OCI-LY7 (cell line): ENCODE data around the gene SURF4.

ENCODE experiments used
- CTCF ChIP-seq: fragments of 200-600 bp; sonication (generic); conservative IDR thresholded peaks from 2 replicates; pipeline ENCODE4 v1.5.1; 2014; ENCODE audit warnings: mild to moderate bottlenecking, antibody characterized with exemption, low read length, moderate library complexity, mixed read lengths
- EZH2phosphoT487 ChIP-seq: fragments of 200-600 bp; sonication (generic); IDR thresholded peaks from 2 replicates; pipeline ENCODE4 v1.6.1; 2018; ENCODE audit warnings: low read depth, borderline replicate concordance, mild to moderate bottlenecking, mixed run types, antibody characterized with exemption, low read length, moderate library complexity, mixed read lengths

DNA sequence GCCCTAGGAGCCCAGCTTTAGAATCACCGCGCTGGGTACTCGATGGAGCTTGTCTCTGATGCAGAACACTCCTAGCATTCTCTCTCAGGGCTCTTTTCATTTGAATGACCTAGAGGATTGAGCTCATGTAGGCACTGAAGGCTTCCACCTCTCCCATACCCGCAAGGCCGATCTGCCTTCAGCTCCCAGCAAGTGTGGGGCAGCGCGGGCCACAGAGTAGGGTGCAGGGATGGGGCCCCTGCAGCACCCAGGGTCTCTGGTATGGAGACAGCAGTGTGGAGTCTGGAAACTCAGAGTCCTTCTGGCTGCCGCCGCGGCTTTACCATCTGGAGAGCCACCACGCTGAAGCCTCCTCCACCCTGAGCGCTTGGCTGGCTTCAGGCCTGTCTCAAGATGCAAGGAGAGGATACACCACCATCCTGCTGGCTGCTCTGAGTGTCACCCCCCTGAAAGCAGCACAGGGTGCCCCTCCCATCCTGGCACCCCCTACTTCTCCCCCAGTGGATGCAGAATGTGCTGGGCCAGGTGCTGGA lies 13.2 kb upstream of the SURF4 start:
- TF ChIP-seq CTCF (no peak), EZH2phosphoT487 (no peak)
